IPS DF 19.7 (cell line): ENCODE results near the gene MTR.

Experiments
- DNase-seq: peaks from one replicate; pipeline ENCODE4 v3.0.0-alpha.2; 2013; ENCODE audit warnings: low read depth, low spot score

MTR gene

DNA sequence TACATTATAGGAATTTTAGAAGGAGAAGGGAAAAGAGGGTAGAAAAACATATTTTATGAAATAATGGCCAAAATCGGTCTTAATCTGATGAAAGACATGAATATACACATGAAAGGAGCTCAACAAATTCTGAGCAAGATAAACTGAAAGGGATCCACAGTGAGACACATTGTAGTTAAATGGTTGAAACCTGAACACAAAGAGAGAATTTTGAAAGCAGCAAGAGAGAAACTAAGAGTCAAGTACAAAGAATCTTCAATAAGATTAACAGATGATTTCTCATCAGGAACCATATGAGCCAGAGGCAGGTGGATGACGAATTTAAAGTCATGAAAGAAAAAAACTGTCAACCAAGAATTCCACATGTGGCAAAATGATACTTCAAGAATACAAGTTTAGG, 15.8 kb upstream of the MTR start:
- DNase-seq, result no peak

DNA sequence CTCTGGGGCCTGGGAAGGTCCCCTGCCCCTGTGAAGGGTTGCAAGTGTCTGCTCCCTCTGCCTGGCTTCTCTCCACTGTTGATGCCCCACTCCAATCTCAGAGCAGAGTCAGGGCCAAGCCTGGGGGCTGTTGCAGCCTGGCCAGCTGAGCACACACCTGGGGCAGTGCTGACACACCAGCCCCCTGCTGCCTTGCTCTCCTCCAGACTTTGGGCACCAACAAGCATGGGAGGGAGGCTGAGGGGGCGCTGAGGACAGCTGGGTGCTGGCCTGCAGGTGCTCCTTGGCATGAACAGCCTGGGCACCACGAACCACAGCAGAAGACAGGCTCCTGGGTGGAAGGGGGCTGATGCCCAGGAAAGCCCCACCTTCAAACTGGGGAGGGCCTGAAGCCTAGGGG, 9.6 kb upstream of the MTR start:
- DNase-seq, result no peak

DNA sequence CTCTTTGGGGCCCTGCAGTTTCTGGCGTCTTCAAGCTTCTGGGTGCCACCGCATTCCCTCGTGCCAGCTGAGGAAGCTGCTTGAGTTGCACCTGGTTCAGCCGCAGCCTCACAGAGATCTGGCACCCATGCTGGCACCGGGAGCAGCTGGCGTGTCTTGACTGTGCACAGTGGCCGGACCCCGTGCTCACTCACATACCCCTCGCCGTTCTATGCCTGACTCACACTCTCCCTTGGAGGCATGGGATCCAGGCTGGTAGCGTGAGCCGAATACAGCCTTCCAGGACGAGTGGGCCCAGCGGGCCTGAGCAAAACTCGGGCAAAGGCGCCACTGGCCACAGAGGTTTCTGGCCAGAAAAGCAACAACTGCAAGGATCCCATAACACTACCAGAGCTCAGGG, 8.6 kb upstream of the MTR start:
- no peak for DNase-seq

DNA sequence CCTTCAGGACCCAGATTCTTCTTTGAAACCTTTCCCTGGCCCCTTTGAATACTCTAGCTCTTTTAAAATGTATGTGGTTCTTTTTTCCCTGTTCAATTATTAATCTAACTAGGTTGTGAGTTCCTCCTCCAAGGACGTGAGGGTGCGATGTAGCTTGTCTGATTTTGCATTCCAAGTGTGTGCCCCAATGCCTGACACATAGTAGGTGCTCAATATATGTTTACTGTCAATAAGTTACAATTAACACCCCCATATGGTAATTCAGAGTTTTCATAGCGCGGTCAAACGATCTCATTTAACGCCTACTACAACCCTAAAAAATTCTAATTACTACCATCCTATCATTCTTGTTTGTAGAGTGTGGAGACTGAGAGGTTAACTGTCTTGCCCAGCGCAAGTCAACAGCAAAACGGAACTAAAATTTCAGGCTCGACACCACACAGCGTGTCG, 482 bp upstream of the MTR start:
- DNase-seq, result no peak

DNA sequence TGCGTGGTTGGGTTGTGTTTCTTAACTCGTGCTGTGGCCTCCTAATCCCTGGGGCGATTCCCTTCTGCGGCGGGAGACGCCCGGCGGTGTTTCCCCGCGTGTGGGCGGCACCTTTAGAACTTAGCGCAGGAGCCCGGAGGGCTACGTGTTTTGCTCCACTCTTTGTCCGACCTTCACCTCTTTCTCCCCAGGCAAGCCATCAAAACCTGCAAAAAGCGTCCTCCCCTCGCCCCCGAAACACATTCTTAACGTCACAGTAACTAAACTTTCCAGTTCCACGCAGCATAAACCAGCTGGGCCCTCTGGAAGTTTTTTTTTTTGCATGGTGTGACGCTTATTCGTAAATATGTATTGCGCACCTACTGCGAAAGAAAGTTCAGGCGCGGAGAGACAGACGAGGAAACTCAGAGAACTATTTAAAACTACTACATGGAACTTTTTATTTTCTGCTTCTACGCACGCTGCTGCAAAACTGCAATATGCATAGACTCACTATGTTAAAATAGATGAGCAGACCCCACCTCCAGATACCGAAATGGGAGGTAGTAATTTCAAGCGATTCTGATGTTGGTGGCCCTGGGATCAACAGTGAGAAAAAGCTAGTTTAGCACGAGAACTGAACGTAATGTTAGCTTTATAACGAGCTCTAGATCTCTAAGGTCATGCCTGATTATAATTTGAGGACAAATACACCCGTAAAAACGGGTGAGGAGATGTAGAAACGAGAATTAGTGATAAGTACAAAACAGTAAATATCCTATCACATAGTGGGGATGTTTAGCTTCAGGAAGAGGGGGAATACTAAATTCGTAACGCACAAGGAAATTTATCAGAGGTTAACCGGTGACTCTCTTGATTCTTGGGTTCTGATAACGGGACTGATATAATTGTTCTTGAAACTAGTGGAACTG, 920 bp downstream of the MTR start:
- DNase-seq, result no peak

DNA sequence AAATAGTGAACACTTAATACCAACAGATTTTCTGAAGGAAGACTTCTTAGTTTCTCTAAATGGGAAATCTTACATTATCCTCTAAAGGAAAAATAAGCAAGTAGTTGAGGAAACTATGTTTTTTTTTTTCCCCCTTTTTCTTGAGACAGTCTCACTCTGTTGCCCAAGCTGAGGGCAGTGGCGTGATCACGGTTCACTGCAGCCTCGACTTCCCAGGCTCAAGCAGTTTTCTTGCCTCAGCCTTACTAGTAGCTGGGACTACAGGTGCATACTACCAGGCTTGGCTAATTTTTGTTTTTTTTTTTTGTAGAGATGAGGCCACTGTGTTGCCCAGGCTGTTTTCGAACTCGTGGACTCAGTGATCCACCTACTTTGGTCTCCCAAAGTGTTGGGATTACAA, 3.9 kb downstream of the MTR start:
- DNase-seq, result no peak

DNA sequence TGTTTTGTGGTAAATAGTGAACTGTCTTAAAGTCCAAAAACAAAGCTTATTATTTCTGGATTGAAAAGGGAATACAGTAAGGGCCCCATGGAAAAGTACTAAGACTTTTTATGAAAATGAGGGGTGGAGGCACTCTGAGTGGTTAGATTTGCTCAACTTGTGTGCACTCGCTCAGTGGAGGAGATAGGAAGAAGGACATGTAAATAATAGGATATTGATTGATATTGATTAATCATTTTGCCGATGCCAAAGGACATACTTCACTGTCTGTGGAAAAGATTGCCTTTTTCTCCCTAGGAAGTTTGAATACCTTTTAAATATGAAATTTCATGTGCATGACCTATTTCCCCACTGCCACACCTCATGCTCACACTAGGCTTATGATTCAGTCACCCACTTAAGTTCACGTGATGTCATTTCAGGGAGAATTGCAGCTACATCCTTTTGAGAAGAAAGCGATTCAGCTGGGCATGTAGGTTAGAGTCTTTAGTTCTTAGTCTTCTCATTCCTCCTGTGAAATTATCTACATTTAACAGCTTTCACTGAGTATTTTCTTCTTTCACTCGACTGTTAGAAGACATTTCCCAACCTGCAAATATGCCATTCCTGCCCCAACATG, 5.0 kb downstream of the MTR start:
- DNase-seq, result no peak

DNA sequence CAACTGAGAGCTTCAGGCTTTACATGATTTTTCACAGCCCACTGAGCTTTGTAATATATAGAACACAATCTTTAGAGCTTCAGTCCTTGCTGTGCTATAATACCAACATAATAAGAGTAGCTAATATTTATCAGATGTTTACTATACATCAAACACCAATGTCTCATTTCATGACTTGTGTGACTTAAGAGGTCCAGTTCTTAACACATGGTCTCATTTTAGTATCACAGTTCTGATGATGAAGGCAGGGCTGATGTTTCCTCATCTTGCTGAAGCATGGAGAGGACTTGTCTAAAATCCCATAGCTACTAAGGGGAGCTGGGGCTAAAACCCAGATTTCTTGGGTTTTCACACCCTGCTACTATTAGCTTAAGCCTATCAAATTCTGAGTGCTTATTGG, 5.5 kb downstream of the MTR start:
- DNase-seq, result no peak

DNA sequence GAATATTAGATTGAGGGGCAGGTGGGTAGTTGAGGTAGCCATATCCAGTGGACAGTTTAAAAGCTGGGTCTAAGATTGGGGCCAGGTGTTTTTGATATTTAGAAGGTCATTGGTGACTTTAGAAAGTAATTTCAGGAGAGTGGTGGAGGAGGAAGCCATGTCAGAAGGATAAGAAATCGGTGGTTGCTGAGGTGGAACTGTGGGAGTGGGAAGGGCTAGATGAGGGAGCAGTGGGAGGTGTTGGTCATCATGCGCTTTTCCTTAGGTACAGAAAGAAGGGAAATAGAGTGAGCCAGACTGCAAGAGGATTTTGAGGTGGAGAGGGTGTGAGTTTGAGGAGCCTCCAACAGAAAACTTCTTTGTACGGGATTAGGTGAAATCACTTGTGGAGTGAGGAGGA, 7.2 kb downstream of the MTR start:
- DNase-seq, result no peak

DNA sequence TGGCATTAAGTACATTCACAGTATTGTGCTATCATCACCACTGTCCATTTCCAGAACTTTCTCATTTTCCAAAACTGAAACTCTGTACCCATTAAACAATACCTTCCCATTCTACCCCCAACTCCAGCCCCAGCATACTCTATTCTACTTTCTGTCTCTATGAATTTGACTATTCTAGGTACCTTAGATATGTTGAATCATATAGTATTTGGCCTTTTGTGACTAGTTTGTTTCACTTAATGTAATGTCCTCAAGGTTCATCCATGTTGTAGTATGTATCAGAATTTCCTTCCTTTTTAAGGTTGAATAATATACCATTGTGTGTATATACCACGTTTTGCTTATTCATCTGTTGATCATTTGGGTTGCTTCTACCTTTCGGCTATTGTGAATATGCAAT, 11.5 kb downstream of the MTR start:
- no peak for DNase-seq

DNA sequence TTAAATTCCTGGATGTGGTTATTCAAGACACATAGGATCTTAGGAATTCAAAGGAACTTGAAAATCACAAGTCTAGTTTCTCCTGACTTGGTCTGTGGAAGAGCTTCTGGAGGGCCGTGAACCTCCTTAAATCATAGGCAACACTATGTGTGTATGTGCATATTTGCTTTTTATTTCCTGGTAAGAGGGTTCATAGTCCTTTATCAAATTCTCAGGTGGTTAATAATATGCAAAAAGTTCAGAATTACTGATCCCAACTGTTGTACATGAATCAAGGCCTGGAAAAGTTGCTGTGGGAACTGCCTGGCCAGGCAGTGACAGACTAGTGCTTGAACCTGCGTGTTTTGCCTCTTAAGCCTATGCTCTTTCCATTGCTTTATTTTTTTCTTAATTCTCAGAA, 12.9 kb downstream of the MTR start:
- no peak for DNase-seq

DNA sequence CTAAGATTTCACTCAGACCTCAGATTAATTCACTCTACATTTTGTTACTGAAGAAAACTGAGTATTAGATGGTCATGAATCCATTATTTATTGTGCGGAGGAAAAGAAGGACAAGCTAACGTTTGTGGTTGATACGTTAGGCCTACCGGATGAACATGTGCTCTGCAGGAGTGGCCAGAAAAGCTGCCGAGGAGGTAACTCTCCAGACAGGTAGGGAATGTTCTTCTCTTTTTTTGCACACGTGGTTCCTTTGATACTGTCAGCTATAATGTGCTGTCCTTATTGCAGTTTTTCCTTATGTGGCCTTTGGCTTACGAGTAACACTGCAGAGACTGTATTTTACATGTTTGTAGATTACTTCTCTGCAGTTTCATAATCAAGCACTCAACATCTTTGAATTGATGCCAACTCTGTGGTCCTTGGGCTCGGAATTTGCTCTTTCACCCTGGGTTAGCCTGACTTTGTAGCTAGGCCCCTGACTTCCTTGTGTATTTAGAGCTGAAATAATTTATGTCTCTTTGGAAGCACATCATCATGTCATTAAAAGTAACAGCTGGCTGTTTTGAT, 13.6 kb downstream of the MTR start:
- DNase-seq, result no peak

DNA sequence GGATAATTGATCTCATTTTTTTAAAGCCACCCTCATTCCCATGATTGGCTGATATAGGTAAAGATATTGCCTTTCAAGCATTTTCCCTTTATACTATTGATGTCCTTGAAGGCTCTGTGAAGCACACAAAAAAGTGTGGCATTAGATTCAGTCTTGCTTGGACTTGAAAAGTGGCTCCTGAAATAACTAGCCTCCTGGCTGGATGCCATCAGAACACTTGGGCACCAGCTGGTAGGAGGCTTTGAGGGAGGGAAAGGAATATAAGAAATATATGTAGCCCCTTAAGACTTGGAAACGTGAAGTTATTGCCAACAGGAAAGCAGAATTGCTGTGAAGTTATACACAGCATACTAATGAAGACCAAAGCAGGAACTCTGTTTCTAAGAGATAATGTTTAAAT, 14.1 kb downstream of the MTR start:
- DNase-seq, result no peak

DNA sequence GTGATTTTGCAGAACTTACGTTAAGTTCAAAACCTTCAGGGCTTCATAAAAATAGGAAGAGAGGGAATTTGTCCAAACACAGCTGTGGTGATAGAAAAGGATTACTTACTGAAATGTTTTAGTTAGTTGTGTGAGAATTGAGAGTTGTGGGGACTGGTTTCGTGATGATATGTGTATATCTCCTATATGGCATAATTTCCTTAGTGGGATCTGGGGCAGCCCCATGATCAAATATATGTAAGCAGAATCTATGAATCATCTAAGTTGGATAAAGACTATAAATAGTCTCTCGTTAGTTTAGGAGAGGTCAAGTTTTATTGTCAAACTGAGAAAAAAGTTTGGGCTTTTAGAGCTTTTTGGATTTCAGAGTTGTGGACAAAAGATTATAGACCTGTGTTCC, 14.9 kb downstream of the MTR start:
- DNase-seq, result no peak

DNA sequence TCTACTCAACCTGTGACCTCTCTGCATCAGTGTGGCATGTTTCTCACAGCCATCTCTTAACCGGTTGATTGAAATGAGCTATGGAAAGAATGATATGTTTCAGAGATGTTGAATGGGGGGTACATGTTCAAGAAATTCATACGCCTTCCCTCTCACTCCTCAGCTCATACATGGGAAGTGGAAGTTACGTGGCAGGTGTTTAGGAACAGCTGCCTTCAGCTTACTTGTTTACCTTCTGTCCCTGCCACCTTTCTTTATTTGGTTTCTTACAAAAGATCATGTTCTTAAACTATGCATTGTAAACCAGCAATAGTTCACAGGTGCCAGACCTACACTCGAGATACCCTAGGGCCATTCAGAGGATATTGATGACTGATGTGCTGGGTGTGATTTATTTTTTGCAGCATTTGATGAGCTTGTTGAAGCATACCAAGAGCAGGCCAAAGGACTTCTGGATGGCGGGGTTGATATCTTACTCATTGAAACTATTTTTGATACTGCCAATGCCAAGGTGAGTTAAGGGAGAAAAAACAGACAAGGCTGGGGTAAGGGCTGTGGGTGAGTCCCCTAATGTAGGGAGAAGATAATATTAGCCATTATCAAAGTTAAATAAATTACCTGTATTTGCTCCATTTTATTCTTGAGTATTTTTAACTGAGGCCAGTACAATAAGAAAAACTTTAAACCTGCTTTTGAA, 17.4 kb downstream of the MTR start:
- no peak for DNase-seq

DNA sequence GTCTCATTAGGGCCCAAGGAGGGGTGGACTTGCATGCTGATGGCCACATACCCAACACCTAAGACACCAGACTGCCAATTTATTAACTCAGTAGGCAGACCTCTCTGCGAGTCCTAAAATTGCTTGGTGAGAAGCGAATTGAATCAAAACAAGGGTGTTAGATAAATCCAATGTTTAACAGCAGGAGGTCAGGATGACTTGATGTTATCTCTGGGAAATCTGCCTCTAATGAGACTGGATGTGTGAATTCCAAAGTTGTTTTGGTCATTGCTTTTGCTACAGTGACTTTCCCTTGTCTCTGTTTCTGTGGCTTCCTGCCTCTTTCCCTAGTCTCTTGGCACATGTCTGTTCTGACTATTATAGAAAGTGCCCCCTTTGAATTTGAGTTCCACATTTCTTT, 20.8 kb downstream of the MTR start:
- no peak for DNase-seq

DNA sequence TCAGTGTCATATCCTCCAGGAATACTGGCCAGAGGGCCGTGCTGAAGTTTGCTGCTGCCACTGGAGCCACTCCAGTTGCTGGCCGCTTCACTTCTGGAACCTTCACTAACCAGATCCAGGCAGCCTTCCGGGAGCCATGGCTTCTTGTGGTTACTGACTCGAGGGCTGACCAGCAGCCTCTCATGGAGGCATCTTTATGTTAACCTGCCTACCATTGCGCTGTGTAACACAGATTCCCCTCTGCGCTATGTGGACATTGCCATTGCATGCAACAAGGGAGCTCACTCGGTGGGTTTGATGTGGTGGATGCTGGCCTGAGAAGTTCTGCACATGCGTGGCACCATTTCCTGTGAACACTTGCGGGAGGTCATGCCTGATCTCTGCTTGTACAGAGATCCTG, 24.8 kb downstream of the MTR start:
- DNase-seq, result no peak

DNA sequence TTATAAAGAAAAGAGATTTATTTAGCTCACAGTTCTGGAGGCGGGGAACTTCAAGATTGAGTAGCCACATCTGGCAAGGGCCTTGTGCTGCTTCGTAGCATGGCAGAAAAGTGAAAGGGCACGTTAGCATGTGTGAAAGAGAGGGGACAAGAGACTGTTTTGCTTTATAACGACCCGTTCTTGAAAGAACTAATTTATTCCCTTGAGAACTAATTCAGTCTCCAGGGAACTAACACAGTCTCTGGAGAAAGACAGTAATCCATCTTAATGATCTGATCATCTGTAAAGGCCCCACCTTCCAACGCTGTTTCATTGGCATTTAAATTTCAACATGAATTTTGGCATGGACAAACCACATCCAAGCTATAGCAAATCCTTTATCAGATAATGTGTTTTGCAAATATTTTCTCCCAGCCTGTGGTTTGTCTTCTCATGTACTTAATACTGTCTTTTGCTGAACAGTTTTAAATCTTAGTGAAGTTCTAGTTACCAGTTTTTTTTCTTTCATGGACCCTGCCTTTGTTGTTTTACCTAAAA, 26.1 kb downstream of the MTR start:
- DNase-seq, result no peak

DNA sequence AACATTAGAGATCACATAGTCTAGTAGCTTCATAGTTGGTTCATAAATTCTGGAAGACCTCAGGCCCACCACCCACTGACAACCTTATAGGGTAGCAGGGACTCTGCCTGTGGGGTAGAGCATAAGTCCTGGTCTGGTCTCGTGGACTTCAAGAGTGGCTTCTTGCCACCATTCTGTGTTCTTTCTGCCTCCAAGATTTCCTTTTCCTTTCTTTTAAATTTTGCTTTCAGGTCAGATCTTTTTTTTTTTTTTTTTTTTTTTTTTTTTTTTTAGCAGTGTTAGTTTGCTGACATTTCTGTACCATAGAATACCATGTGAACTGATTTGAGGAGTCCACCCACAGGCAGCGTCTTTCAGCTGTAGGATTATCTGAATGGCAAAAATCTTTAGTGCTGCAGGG, 28.5 kb downstream of the MTR start:
- DNase-seq, result no peak

DNA sequence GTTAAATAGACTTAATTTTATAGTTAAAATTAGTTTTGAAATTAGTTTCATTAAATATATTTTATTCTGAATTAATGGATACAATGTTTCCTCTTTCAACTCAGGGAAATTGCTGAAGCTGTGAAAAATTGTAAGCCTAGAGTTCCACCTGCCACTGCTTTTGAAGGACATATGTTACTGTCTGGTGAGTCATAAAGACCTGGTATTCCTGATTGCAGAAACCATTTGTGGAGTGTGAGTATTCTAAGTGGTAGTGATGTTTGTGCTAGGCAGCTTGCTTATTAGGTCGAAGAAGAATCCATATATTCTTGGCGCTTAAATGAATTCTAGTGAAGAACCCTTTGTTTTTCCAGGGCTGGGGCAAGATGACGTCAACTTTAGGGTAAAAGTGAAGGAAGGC, 34.0 kb downstream of the MTR start:
- DNase-seq, result no peak

DNA sequence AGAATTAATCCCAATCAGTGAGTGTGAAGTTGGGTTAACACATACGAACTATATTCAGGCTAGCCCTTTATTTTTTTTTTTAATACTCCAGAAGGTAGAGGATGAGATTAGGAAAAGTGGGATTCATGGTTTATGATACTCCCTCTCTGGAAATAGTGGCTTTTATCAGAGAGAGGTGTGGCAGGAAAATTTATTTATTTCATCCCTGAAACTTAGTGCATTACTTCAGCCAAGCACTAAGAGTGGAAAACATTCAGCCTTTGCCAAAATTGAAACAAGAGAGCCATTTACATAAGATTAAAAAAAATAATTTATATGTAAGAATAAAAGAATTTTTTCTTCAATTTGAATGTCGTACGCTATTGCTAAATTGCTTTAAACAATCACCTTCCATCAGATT, 35.0 kb downstream of the MTR start:
- no peak for DNase-seq

DNA sequence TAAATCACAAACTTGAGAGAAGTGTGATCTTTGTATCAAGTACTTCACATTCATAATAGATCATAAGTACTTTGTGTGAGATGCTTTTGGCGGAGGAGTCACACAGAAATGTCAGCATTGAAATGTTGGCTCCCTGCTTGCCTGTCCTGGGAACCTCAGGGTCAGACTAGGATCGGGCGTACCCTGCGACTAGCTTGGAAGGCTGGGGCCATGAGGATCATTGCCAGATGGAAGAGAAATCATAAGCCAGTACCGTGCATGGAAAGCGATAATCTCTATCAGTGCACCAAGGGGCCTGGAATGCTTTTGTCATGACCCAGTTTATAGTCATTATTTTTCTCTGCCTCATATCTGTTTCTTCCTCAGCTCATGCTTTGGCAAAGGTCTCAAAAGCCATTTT, 35.5 kb downstream of the MTR start:
- no peak for DNase-seq
